ENCODE results near the gene ANKRD17. TPM values are rescaled to one million over a fixed set of nuclear protein-coding genes. Genes with fewer than 3 reads are reported as not detected.

The ANKRD17 gene
- total RNA-seq, 1 donor from 2014 or later, result 55.5 TPM

GRCh38 chr4:73142995-73143547 lies 115.5 kb downstream of the ANKRD17 start:
- TF ChIP-seq POLR2AphosphoS5 (IDR thresholded peaks at IDR 0.05; ENCODE audit: insufficient read depth in 1 of 2, low read depth in 1 of 2), result no peak
- no peak for TF ChIP-seq CTCF (IDR thresholded peaks at IDR 0.05)
- TF ChIP-seq POLR2A (IDR thresholded peaks at IDR 0.05), result no peak
- H3K4me3 ChIP-seq, result no peak overlapping the region
- H3K36me3 ChIP-seq, result peaks cover 0 to 55% of the 10 kb centered on the region in 2 donors
- H3K27me3 ChIP-seq, result no peaks in the 10 kb centered on the region
- DNase-seq (ENCODE audit: extremely low spot score in 2 of 2), result no peak
- no peak overlapping the region for H3K27ac ChIP-seq
- no peaks in the 10 kb centered on the region for H3K9me3 ChIP-seq
- H3K4me1 ChIP-seq, result no peaks in the 10 kb centered on the region
- intact Hi-C loops (cut with DNase I), result no loop called here

- TF ChIP-seq CTCF (IDR thresholded peaks at IDR 0.05), result no peak
- no peak for TF ChIP-seq POLR2A (IDR thresholded peaks at IDR 0.05)
- no peak for TF ChIP-seq POLR2AphosphoS5 (IDR thresholded peaks at IDR 0.05; ENCODE audit: insufficient read depth in 1 of 2, low read depth in 1 of 2)
- Histone ChIP-seq H3K36me3 (peaks cover 0 to 48% of the 10 kb centered on the region in 2 donors), H3K9me3 (no peaks in the 10 kb centered on the region), H3K27ac (no peak overlapping the region), H3K4me3 (no peak overlapping the region), H3K27me3 (no peaks in the 10 kb centered on the region), H3K4me1 (no peaks in the 10 kb centered on the region)
- intact Hi-C loops (cut with DNase I), result no loop called here
- no peak for DNase-seq (ENCODE audit: extremely low spot score in 2 of 2)
Observed at GRCh38 chr4:73139991-73140390, 118.6 kb downstream of the ANKRD17 start.

- Histone ChIP-seq H3K27me3 (no peaks in the 10 kb centered on the region), H3K36me3 (peaks cover 0 to 48% of the 10 kb centered on the region in 2 donors), H3K27ac (no peak overlapping the region), H3K4me1 (no peaks in the 10 kb centered on the region), H3K4me3 (no peak overlapping the region), H3K9me3 (no peaks in the 10 kb centered on the region)
- no peak for DNase-seq (ENCODE audit: extremely low spot score in 2 of 2)
- no peak for TF ChIP-seq POLR2A (IDR thresholded peaks at IDR 0.05)
- no peak for TF ChIP-seq POLR2AphosphoS5 (IDR thresholded peaks at IDR 0.05; ENCODE audit: insufficient read depth in 1 of 2, low read depth in 1 of 2)
- no peak for TF ChIP-seq CTCF (IDR thresholded peaks at IDR 0.05)
- intact Hi-C loops (cut with DNase I), result no loop called here
Observed at GRCh38 chr4:73139245-73139644, 119.4 kb downstream of the ANKRD17 start.

DNA sequence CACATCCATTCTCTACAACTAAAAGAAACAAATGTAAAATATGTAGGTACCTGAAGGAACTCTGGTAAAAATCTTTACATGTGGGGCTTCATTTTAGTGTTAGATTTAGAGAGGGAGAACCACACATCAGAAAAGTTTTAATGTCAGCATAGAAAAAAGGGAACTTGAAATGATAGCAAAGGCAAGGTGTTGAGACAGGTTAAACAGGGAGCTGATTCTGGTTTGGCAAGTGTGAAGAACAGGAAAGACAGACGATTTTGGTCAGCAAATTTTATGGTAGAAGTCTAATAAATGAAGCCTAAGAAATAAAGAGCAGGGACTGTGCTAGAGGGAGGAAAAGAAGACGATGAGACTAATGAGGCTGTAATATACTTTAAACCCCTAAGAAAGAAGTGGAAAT lies 121.5 kb downstream of the ANKRD17 start:
- no peaks in the 10 kb centered on the region for H3K4me1 ChIP-seq
- H3K4me3 ChIP-seq, result no peak overlapping the region
- no peak overlapping the region for H3K27ac ChIP-seq
- intact Hi-C loops (cut with DNase I), result no loop called here
- H3K27me3 ChIP-seq, result no peaks in the 10 kb centered on the region
- DNase-seq (ENCODE audit: extremely low spot score in 2 of 2), result no peak
- TF ChIP-seq POLR2AphosphoS5 (IDR thresholded peaks at IDR 0.05; ENCODE audit: insufficient read depth in 1 of 2, low read depth in 1 of 2), result no peak
- no peak for TF ChIP-seq CTCF (IDR thresholded peaks at IDR 0.05)
- TF ChIP-seq POLR2A (IDR thresholded peaks at IDR 0.05), result no peak
- H3K9me3 ChIP-seq, result no peaks in the 10 kb centered on the region
- H3K36me3 ChIP-seq, result peaks cover 0 to 50% of the 10 kb centered on the region in 2 donors

GRCh38 chr4:73133784-73134183 lies 124.8 kb downstream of the ANKRD17 start:
- Histone ChIP-seq H3K27me3 (no peaks in the 10 kb centered on the region), H3K27ac (no peak overlapping the region), H3K36me3 (peaks cover 0 to 26% of the 10 kb centered on the region in 2 donors), H3K4me1 (no peaks in the 10 kb centered on the region), H3K4me3 (no peak overlapping the region), H3K9me3 (no peaks in the 10 kb centered on the region)
- DNase-seq (ENCODE audit: extremely low spot score in 2 of 2), result no peak
- intact Hi-C loops (cut with DNase I), result no loop called here
- TF ChIP-seq POLR2A (IDR thresholded peaks at IDR 0.05), result no peak
- TF ChIP-seq POLR2AphosphoS5 (IDR thresholded peaks at IDR 0.05; ENCODE audit: insufficient read depth in 1 of 2, low read depth in 1 of 2), result no peak

Data from vagina (tissue), 2 donors.